Bronchial epithelial cell (primary cell): ENCODE data around the gene BUB3. TPM values are rescaled to one million over a fixed set of nuclear protein-coding genes. Genes with fewer than 3 reads are reported as not detected.
A peak's percentile ranks its signal among the peaks of the same experiment; 100 is the strongest.

Experiments used
- DNase-seq: peaks from one replicate; pipeline ENCODE4 v3.0.0-alpha.2; 2010; ENCODE audit warnings: low read depth
- FAIRE-seq: peaks from 2 replicates; lab custom pipeline; 2011; peaks lifted over from hg19 to GRCh38; lab: Jason Lieb, UNC
- H3K27me3 ChIP-seq: 2 replicates; pipeline ENCODE4 v1.5.1; 2011; ENCODE audit warnings: low read length; ENCODE audit not compliant: control insufficient read depth, insufficient read depth
- H3K36me3 ChIP-seq: 2 replicates; pipeline ENCODE4 v1.5.1; 2011; ENCODE audit warnings: low read length; ENCODE audit not compliant: control insufficient read depth, insufficient read depth
- H3K4me3 ChIP-seq: 2 replicates; pipeline ENCODE4 v1.5.1; 2011; ENCODE audit warnings: mild to moderate bottlenecking, low read depth, low read length, control low read depth
- CTCF ChIP-seq: IDR thresholded peaks from 2 replicates; pipeline ENCODE4 v1.5.1; 2011; ENCODE audit warnings: mild to moderate bottlenecking, moderate library complexity, low read length, control low read depth, inconsistent platforms; ENCODE audit not compliant: insufficient read depth, severe bottlenecking
- total RNA-seq: library from RNA; depleted of rRNA; stranded (reverse); fragments of >200 nt; gene quantifications from 2 replicates; pipeline ENCODE4 v1.2.1, GENCODE V29; 2014

BUB3 gene
- total RNA-seq, 1 donor from 2014 or later: 143 TPM

- H3K4me3 ChIP-seq: peak within 1 kb of the TSS; percentile 31
- TF ChIP-seq CTCF: no peak
- peaks cover 77% of the 10 kb centered on the region for H3K27me3 ChIP-seq
- H3K36me3 ChIP-seq: no peaks in the 10 kb centered on the region
- FAIRE-seq: no peak
- DNase-seq: no peak
Observed at GRCh38 chr10:123135415-123136141, 18.6 kb upstream of the BUB3 start, which contains the start of gene HMX3. Gene HMX3, plus strand, starts transcription at chr10:123135970. Its CDS starts 81 bp downstream, at chr10:123136051.

GRCh38 chr10:123136221-123136805, 17.9 kb upstream of the BUB3 start:
- FAIRE-seq (no peak), DNase-seq (no peak)
- TF ChIP-seq CTCF: no peak
- H3K27me3 ChIP-seq: peaks cover 85% of the 10 kb centered on the region
- no peak overlapping the region for H3K4me3 ChIP-seq
- no peaks in the 10 kb centered on the region for H3K36me3 ChIP-seq

- peaks cover 88% of the 10 kb centered on the region for H3K27me3 ChIP-seq
- H3K36me3 ChIP-seq: no peaks in the 10 kb centered on the region
- H3K4me3 ChIP-seq: no peak overlapping the region
- FAIRE-seq: no peak
- TF ChIP-seq CTCF: no peak
- DNase-seq: no peak
Observed at GRCh38 chr10:123136806-123137642, 17.2 kb upstream of the BUB3 start.

GRCh38 chr10:123139165-123139520, 15.1 kb upstream of the BUB3 start:
- FAIRE-seq (no peak), DNase-seq (no peak)
- TF ChIP-seq CTCF: no peak
- Histone ChIP-seq H3K36me3 (no peaks in the 10 kb centered on the region), H3K4me3 (no peak overlapping the region), H3K27me3 (peaks cover 88% of the 10 kb centered on the region)

- H3K27me3 ChIP-seq: peaks cover 87% of the 10 kb centered on the region
- H3K36me3 ChIP-seq: no peaks in the 10 kb centered on the region
- no peak for TF ChIP-seq CTCF
- DNase-seq (no peak), FAIRE-seq (no peak)
- H3K4me3 ChIP-seq: no peak overlapping the region
Observed at GRCh38 chr10:123139521-123140163, 14.6 kb upstream of the BUB3 start.
